AG09319 (cell line): ENCODE measurements around the gene ZPBP2.

Experiments
- DNase-seq: peaks from one replicate; pipeline ENCODE4 v3.0.0-alpha.2; 2010; ENCODE audit warnings: low read depth; ENCODE audit errors: extremely low read depth
- CTCF ChIP-seq: IDR thresholded peaks from 2 replicates; pipeline ENCODE4 v1.5.1; 2011; ENCODE audit warnings: low read depth, mild to moderate bottlenecking, inconsistent platforms, low read length, moderate library complexity

The ZPBP2 gene

GRCh38 chr17:39828443-39828842 lies 39.6 kb upstream of the ZPBP2 start:
- no peak for TF ChIP-seq CTCF
- no peak for DNase-seq

GRCh38 chr17:39831588-39831987 lies 36.4 kb upstream of the ZPBP2 start:
- no peak for DNase-seq
- no peak for TF ChIP-seq CTCF

GRCh38 chr17:39834017-39834416 lies 34.0 kb upstream of the ZPBP2 start:
- no peak for DNase-seq
- no peak for TF ChIP-seq CTCF

- TF ChIP-seq CTCF: no peak
- no peak for DNase-seq
These were observed 32.8 kb upstream of the ZPBP2 start for GRCh38 chr17:39835038-39835786.

- DNase-seq: no peak
- TF ChIP-seq CTCF: no peak
These were observed 31.9 kb upstream of the ZPBP2 start for GRCh38 chr17:39836117-39836516.

GRCh38 chr17:39838057-39838456 lies 29.9 kb upstream of the ZPBP2 start:
- no peak for TF ChIP-seq CTCF
- no peak for DNase-seq

- no peak for TF ChIP-seq CTCF
- DNase-seq: no peak
These were observed 29.2 kb upstream of the ZPBP2 start for GRCh38 chr17:39838784-39839183.
